Suprapubic skin (tissue), 4 donors: Measurements from ENCODE around the gene NHLRC4.

Experiments used
- EP300 ChIP-seq: sonication (generic); formaldehyde crosslinking; IDR thresholded peaks from one replicate; pipeline ENCODE4 v1.6.1; 2017; ENCODE audit warnings: antibody characterized with exemption
- POLR2A ChIP-seq, 2 donors: fragments of 450-650 bp; IDR thresholded peaks; one replicate each; pipeline ENCODE4 v1.6.1; 2017; ENCODE audit warnings: antibody characterized with exemption in 2 of 2, mild to moderate bottlenecking in 2 of 2, moderate library complexity in 2 of 2
- POLR2AphosphoS5 ChIP-seq, 3 donors: sonication (generic); formaldehyde crosslinking; IDR thresholded peaks; one replicate each; pipeline ENCODE4 v1.6.1; 2017; ENCODE audit warnings: antibody characterized with exemption in 3 of 3
- TF ChIP-seq, protein P1 (sequence below), 2 donors: fragments of 200-600 bp in 1 of 2; fragments of 450-650 bp in 1 of 2; sonication (generic) in 1 of 2; IDR thresholded peaks; one replicate each; pipeline ENCODE4 v1.5.1; 2016 to 2019; ENCODE audit warnings: antibody characterized with exemption in 2 of 2, mild to moderate bottlenecking in 1 of 2, moderate library complexity in 1 of 2

DNA sequence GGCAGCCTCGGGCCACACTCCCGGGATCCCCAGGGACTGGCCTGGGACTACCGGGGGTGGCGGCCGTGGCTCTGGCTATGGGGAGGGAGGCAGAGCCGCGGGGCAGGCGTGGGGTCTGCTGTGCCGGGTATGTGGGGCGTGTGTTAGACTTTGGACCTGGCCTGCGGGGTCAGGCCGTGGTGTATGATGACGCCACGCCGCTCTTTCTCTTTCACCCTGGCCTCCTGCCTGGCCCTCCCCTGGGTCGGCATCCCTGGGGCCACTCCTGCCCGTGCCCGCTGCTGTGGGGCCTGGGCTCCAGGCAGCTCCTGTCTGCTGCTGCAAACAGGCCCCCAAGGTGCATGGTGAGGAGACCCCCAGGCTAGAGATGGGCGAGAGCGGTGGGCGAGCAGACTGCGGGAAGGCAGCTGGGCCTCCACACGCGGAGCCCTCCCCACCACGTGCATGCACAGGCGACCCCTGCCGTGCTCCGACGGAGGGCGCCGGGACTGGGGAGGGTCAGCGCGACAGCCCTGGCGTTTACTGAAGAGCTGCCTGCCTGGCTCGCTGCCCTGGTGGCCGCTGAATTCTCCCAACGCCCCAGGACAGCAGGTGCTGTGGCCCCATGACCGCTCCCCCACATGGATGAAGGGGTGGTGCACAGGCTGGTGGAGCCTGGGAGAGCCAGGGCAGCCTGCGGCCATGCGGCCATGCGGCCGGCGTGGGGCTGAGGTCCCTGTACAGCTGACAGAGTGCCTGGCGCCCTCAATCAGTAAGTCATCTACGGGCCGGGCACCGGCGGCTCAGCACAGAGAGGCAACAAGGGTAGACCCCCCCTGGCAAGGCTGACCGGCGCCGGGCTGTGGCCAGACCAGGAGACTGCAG is 23.3 kb upstream of the NHLRC4 start:
- TF ChIP-seq, protein P1, sequence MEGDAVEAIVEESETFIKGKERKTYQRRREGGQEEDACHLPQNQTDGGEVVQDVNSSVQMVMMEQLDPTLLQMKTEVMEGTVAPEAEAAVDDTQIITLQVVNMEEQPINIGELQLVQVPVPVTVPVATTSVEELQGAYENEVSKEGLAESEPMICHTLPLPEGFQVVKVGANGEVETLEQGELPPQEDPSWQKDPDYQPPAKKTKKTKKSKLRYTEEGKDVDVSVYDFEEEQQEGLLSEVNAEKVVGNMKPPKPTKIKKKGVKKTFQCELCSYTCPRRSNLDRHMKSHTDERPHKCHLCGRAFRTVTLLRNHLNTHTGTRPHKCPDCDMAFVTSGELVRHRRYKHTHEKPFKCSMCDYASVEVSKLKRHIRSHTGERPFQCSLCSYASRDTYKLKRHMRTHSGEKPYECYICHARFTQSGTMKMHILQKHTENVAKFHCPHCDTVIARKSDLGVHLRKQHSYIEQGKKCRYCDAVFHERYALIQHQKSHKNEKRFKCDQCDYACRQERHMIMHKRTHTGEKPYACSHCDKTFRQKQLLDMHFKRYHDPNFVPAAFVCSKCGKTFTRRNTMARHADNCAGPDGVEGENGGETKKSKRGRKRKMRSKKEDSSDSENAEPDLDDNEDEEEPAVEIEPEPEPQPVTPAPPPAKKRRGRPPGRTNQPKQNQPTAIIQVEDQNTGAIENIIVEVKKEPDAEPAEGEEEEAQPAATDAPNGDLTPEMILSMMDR (IDR thresholded peaks at IDR 0.05): no peak
- TF ChIP-seq POLR2AphosphoS5 (IDR thresholded peaks at IDR 0.05) (no peak), EP300 (no peak), POLR2A (IDR thresholded peaks at IDR 0.05) (no peak)
